DMS114 treated with DMSO at 0.1 percent for 48 hours (cell line): Measurements from ENCODE around the gene NF2.

Experiments used
- DNase-seq: peaks from one replicate; lab custom pipeline; 2025; ENCODE audit not compliant: unreplicated experiment; lab: John Stamatoyannopoulos, UW

NF2 gene

GRCh38 chr22:29740216-29740615 lies 136.8 kb downstream of the NF2 start:
- no peak for DNase-seq

GRCh38 chr22:29741926-29742325 lies 138.5 kb downstream of the NF2 start:
- DNase-seq: no peak

GRCh38 chr22:29742326-29742725 lies 138.9 kb downstream of the NF2 start:
- no peak for DNase-seq

- DNase-seq: no peak
Measured at GRCh38 chr22:29744902-29745301, 141.5 kb downstream of the NF2 start.

GRCh38 chr22:29747832-29748231 lies 144.4 kb downstream of the NF2 start:
- DNase-seq: no peak
